Stimulated activated CD4-positive, alpha-beta T cell treated with anti-CD3 and anti-CD28 coated beads, Interleukin-15, amount 100 ng/mL, for 48 hours (primary cell): ENCODE data around the gene LPO.

ENCODE experiments used
- DNase-seq, 2 donors: peaks; one replicate each; pipeline ENCODE4 v3.0.0-alpha.2; 2020; ENCODE audit warnings: low read depth in 2 of 2

LPO gene

DNA sequence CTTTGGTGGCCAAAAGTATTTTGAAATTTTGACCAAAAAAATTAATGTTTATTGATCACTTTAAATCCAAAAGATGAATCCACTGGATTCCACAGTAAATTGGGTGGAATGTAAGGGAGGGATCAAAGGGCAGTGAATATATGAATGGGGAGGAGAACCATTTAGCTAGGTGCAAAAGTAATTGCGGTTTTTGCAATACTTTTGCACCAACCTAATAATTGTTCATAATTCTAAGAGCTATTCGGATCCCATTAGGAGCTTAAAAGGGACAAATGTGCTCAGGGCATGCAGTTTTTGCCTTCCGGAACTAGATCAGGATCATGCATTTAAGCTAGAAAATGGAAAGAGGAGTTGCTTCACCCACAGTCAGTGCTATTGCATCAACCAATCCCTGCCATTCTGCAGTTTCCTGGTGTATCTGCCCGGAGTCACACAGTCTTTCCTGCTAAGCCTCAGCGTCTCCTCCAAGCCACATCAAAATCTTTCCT is at the start of gene LPO:
Gene LPO (plus strand): TSS at position 438 of the 488 bp plus-strand sequence. CDS start 4,396 bp downstream, outside the sequence.
- no peak for DNase-seq

DNA sequence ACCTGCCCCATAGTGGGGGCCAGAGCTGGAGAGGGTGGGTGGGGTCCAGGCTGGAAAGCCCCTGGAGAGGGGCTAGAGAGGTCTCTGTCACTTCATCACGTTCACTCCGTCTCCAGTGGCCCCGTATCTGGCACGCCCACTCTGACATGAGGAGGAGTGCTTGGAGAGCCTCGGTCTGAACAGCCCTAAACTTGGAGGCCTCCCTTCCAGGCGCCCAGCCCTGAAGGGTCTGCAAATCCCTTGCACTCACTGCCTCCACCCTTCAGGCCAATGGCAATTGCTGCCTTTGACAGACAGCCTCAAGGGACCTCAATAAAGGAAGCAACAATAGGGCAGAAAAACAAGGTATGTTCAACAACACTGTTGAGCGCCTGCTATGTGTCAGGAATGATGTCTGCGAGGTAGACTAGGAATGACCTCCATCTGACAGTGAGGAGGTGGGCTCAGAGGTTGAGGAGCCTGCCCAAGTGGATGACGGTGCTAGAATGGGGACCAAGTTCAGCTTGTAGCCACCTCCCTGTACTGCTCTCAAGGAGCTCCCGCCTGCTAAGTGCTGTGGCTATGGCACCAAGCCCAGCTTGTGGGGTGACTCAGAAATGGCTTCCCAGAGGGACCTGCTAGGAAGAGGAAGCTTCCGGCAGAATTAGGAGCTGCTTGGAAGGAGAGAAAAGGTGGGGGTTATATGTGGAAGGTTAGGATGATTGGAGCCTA is 48.8 kb upstream of the LPO start:
- DNase-seq, result no peak

DNA sequence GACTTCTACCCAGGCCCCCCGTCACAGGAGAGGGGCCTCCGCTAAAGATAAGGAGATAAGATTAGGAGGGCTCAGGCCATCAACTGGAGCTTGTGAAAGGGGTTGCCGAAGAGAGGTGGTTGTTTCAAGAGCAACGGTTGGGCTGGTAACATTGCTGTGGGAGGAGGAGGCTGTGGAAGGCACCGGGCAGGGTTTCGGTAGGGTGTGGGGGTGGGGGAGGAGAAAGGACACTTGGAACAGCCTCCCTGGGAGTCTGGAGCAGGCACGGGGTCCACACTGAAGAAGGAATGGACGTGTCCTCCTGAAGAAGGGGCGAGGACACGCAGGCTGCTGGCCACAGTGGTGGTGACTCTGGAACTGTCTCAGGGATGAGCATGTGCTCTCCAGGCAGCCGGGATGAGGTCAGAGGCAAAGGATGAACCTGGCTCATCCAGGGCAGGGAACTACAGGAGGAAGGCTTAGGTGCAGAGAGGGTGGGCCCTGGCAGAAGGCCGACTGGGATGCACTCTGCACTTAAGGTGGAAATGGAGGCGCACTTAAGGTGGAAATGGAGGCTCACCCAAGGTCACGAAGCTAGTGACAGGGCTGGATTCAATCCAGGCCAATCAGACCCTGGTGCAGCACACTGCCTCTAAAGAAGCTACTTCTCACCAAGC is 47.0 kb upstream of the LPO start:
- DNase-seq, result no peak

DNA sequence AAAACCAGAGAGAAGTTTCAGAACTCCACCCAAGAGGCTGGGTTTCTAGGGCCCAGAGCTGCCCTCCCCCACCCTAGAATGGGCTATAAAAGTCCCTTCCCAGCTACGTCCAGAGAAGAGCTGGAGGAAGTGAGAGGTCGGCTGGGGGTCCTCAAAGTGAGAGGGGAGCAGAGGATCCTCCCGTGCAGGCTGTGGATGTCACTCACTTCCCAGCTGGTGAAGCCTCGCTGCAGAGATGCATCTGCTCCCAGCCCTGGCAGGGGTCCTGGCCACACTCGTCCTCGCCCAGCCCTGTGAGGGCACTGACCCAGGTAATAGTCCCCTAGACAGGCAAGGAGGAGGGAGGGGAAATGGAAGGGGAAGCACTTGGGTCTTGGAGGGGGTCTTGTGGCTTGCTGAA is 45.8 kb upstream of the LPO start, which contains the start of gene EPX:
Gene EPX (plus strand): TSS at position 115 of the 400 bp plus-strand sequence. CDS start 121 bp downstream, at position 236.
- DNase-seq, result no peak

DNA sequence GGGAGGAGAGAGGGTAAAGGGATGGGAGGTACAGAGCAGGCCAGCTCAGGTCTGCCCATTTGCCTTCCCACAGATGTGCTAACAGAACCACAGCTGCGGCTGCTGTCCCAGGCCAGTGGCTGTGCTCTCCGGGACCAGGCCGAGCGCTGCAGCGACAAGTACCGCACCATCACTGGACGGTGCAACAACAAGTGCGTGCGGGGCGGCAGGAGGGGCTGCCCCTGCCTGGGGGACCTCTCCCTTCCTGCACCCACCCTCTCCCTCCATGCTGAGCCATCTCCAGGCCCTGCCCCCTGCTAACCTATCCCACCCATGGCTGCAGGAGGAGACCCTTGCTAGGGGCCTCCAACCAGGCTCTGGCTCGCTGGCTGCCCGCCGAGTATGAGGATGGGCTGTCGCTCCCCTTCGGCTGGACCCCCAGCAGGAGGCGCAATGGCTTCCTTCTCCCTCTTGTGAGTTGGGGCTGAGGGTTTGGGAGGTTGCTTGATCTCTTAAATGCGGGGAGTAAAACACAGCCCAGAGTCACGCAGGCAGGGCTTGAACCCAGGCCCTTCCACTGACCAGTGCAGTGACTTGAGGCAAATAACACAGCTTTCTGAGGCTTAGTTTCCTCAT is 44.6 kb upstream of the LPO start:
- DNase-seq, result no peak

DNA sequence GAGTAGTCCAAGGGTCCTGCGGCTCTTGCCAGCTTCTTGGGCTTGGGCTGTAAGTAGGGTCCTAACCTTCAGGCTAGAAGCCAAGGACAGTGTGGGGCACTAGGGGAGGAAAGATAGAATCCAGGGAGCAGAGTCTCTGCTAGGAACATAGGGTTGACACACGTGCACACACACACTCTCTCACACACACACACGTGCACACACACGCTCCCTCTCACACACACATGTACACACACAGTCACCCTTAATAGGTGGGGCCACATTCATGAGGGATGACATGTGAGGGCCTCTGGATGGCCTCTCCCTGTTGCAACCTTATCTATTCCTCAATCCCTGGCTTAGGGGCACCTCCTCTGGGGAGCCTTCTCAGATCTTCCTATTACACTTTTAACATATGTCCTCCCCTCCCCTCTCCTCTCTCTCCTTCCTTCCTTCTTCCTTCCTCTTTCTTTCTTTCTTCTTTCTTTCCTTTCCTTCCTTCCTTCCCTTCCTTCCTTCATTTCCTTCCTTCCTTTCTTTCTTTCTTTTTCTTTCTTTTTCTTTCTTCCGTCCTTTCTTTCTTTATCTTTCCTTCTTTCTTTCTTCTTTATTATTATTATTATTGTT is 42.8 kb upstream of the LPO start:
- DNase-seq, result no peak

DNA sequence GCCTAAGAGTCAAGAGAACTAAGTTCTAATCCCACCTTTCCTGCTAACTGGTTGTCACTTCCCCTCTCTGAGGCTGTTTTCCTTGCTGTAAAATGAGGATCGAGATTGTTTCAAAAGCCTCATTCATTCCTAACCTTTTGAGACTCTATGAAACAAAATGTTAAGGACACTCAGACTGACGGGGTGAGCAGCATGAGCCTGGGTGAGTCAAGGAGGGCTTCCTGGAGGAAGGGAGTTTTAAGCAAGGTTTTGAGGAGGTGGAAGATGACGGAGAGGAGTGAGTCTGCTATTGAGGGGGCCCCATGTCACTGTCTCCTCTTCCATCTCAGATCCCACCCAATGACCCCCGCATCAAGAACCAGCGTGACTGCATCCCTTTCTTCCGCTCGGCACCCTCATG is 41.8 kb upstream of the LPO start:
- DNase-seq, result no peak

DNA sequence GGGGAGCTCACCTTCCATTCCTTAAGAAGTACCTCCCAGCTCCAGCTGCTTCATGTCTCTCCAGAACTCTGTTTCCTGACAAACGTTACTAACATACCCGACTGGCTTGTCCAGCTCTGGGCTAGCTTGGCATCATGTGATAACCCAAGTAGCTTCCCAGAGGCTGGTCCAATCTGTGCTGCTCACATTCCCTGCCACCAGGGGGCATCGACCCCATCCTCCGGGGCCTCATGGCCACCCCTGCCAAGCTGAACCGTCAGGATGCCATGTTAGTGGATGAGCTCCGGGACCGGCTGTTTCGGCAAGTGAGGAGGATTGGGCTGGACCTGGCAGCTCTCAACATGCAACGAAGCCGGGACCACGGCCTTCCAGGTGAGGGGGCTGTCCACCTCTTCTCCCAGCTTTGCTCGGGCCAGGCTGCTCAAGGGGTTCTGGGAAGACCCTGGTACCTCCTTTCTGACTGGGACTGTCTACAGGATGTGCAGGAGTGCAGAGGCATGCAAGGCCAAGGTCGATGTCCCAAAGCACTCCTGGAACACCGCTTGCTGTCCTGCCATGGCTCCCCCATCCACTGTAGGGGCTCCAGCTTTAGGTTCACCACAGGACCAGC is 38.3 kb upstream of the LPO start:
- peak; percentile 42 to 43 for DNase-seq

DNA sequence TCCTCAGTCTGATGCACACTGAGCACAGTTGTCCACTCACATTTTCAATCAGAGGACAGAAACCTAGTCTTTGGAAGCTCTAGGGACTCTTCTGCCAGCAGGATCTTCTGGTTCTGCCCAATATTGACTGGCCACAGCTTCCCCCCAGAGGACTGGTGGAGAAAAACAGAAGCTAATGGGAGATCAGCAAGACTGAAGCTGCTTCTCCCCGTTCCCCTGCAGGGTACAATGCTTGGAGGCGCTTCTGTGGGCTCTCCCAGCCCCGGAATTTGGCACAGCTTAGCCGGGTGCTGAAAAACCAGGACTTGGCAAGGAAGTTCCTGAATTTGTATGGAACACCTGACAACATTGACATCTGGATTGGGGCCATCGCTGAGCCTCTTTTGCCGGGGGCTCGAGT is 35.5 kb upstream of the LPO start:
- no peak for DNase-seq

DNA sequence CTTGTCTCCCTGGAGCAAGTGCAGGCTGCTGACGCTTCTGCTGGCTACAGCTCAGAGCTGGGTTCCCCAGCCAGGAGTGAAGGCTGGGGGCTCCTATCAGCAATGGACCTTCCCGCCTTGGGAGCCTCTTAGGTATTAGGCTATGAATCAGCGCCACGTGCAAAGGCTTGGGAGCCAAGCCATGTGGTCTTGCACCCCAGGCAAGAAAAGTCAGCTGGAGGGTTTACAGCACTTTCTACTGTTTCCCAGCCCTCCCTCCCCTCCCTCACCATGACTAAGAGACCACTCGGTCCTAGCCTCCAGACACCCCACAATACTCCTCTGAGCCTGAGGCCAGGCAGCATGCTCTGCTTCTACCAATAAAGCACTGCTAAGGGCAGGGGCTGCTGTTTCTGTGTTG is 33.6 kb upstream of the LPO start:
- no peak for DNase-seq

DNA sequence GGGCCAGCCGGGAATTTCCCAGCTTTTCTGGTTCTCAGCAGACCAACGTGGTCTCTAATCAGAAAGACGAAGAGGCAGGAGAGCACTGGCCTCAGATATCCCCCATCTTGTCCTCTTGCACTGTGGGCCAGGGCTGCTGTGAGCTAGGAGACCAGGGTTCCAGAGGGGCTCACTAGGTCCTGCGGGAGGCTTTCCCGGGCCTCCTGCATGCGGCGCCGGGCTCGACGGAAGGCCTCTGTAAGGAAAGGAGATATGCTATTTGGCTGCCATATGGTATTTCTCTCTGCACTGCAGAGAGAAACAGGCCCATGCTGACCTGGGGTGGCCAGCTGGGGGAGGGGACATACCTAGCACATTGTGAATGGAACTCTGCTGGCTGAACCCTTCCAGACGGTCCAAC is 32.4 kb upstream of the LPO start:
- DNase-seq, result no peak

DNA sequence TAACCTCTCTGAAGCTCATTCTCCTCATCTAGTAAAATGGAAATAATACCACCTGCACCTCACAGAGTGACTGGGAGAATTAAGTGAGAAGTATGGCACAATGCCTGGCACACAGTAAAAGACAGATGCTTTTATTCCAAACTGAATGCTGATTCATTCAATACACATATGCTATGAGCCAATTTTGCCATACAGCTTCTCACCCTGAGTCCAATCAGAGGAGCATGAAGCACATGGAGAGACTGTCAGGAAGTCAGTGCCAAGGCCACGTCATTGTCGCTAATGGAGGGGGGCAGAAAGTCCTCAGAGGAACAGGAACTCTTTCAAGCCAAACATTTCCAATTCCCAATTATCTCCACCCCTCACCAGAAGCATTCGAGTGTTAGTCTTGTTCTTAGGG is 30.9 kb upstream of the LPO start:
- DNase-seq, result no peak

DNA sequence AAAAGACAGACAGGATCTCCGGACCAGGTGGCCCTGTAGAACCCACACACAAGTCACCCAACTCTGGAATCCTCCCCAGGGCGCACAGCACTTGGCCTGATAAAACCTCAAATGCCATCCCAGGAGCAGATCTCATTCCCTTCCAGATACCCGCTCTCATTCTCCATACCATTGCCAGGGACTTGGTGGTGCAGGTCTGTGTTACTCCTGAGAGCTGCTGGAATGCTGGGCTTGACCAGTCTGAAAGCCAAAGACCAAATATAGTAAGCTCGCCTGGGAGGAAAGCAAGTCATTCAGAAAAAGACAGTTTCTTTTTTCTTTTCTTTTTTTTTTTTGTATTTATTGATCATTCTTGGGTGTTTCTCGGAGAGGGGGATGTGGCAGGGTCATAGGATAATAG is 30.0 kb upstream of the LPO start:
- DNase-seq, result no peak

DNA sequence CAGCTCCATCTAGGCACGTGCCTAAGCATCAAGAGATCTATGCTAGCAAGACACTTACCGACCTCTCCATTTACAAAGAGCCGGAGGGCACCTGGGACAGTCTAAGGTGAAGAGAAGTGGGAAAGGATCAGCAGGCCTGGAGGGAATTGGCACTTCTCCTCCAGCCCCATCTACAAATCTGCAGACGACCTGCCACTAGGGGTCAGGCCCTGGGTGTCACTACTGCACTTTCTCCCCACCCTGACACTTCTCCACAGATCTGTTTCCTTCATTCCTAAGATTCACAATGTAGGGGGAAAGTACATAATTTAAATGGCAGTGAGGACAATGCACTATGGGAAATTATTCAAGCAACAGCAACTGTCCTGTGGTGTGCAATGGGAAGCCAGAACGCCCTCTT is 27.5 kb upstream of the LPO start:
- no peak for DNase-seq

DNA sequence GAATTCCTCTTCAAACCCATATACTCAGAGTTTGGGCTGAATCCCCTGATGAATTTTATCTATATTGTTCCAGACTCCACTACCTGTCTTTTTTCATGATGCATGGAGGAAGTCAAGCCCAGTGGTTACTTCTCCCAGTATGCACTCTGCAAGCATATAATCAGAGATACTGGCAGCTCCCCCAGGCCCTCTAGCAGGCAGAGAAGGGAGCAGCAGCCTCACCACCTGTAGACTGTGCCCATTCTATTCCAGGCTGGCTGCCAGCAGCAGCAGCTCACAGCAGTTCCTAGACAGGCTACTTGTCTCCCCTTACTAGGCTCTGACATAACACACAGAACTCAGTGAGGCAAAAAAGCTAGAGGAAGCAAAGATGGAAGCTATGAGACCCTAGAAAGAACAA is 22.7 kb upstream of the LPO start:
- DNase-seq, result no peak

DNA sequence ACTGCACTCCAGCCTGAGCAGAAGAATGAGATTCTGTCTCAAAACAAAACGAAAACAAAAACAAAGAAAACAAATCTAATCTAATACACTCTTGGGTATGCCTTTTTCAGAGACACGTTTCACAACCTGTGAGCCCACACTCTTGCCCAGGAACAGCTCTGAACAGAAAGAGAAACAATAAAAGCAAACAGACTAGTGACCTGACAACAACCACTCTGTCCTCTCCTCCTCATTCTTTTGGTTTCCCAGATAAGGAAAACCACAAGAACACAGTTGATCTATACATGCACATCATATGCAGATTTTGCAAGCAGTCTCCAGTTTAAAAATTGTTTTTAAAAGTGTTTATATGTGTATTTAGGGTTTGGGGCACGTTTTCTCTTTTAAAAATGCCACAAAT is 20.6 kb upstream of the LPO start:
- DNase-seq, result no peak

DNA sequence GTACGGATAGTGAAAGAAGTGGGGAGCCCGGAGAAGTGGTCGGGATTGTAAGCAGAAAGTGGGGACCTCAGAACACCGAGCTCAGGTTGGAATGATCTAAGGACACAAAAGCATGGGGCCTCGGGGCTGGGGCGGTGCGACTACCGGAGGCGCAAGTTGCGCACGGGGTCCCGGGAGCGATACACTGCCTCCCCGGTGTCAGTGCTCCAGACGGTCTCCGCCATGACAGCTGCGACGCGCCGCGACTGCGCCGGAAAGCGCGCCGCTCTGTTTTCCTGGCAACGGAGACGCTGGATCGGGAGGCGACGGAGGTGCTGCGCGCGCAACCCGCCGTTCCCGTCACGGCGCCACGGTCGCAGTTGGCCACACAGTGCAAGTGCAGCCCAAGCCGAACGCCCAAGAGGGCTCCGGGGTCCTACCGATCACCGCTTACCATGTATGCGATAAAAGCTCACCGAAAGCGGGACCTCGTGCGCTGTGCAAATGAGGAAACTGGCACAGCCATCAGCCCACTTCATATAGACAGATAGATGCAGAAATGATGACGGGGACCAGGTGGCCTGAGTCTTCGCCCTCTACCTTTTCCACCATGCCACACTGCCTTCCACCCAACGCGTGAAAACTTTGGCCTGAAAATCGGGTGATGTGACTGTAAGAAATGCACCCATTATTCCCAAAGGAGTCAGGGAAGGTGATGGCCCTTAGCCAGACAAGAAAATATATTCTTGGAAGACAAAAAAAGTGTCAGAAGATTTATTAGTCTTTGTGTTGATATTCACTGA is 19.2 kb upstream of the LPO start, which contains the start of gene MKS1:
Gene MKS1 (minus strand): TSS at position 249 of the 782 bp plus-strand sequence. CDS start 25 bp downstream, at position 224.
- DNase-seq, result peak; percentile 90 to 95

DNA sequence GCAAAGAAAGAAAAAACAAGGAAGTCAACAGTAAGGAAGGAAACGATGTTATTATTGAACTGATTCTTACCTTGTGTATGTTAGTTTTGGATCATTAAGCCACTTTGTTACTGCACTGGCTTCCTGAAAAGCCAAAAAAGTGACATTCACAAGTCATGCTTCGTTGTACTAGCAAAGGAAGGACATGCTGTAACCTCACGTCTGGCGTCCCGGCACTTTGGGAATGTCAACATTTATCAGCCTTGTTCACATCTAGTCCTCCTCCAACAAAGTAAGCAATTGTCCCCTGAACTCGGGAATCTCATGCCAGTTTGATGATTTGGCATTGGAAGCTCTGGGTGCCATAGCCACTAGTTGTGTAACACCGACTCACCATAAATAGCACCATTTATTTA is 18.6 kb upstream of the LPO start:
- no peak for DNase-seq

DNA sequence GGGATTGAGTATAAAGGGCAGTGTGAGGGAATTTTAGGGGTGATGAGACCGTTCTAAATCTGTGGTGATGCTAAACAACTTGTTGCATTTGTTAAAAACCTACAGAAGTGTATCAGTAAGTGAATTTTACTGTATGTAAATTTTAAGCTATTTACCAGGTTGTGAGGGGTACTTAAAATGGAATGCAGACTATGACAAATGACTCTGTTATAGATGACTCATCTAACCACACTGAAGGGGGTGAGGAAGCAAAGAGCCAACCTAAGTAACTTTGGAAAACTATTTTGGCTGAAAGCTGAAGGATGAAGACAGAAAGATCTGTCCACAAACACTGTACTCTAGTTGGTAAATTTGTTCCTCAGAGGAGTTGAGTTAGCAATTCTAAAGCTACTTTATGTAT is 14.1 kb upstream of the LPO start:
- no peak for DNase-seq

DNA sequence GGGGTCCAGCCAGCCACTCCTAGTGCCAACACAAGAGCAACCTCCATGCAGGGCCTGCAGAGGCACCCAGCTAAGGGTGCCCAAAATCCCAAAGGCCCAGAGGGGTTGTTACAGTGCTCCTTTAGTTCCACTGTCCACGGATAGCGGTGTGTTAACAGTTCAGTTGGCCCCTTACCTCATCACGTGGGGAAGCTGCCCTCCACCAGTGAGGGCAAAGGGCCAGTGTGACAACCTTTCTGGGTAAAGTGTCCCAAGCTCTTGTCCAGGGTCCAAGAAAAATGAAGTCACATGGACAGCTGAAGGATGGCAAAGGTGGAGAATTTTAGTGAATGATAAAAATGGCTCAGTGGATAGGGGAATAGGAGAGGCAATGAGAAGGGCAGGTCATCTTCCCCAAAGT is 10.7 kb upstream of the LPO start:
- DNase-seq, result no peak

DNA sequence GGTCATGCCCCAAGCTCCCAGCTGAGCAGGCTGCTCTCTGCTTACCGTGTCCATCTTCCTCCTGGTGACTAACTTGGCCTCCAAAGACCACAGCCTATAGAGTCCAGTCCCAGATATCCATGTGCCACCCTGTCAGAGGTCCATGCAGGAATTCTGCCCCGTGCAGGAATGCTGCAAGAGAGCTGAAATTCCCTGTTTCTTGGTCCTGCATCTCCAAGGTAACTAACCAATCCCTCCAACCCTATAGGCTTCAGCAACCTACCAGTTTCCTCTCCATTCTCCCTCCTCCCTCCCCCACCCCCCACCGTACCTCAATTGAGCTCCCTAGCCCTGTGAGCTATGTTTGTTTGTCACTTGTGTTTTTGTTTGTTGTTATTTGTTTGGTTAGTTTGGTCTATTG is 9.7 kb upstream of the LPO start:
- DNase-seq, result no peak
